Inflammatory macrophage treated with lipopolysaccharide for 4 hours (primary cell): ENCODE data around the gene VARS2.
A peak's percentile ranks its signal among the peaks of the same experiment; 100 is the strongest.

ENCODE experiments used
- DNase-seq: peaks from one replicate; pipeline ENCODE4 v3.0.0-alpha.2; 2020

VARS2 gene

DNA sequence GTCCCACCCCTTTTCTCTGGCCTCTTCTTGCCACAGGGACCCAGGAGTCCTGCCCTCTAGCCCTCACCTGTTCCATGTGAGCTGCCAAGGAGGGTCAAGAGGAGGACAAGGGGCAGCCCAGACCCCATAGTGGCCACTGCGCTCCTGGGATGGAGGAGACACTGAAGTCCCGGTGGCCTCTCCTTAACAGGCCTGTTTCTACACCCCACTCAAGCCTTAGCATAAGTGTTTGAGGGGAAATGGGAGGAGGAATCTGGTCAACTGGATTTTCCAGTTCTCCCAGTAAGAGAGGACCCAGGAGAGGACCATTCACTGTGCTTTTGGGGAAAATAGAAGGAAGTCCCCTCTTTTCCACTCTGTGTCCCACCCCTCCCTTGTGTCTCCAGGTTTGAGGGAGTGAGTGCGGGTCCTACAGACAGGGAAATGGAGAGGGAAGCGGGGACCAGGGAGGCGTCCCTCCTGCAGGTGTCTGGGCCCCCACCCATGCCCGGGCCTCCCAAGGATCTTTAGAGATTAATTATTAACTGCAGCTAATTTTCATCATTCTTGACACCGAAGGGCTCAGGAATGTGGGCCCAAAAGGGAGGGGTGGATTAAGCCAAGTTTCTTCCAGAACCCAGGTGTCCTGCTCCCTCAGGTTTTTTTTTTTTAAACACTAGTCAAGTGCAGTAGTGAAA, 18.1 kb downstream of the VARS2 start, which contains the start of gene SFTA2:
Gene SFTA2, minus strand, starts transcription at position 202 of the 677 bp plus-strand sequence. Its CDS starts 74 bp downstream, at position 128.
- DNase-seq, result no peak

DNA sequence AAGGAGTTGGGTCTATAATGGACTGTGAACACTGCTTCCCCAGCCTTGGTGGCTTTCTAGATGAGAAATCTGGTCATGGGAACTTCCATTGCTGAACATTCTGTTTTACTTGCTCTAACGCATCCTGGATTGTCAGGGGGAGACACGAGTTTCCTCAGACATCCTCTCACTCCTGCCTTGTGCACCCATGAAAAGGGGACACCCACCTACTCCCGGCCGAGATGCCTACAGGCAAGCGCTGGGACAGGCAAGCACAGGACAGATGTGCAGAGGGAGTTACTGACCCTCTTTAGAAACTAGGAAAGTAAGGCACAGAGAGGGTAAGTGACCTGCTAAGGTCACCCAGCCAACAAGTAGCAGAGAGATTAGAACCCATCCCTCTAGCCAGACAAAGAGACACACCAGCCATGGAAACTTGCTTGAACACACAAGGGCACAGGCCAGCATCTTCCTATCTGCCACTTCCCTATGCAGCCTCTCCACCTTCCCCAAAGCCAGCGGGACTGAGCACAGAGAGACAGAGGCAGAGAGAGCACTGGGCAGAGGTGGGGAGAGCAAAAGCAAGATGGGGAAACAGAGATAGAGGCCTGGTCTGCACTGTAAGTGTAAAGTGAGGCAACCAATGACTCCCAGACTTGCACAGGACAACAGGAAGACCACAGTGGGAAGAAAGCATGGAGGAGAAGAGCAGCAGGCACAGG, 18.8 kb downstream of the VARS2 start:
- no peak for DNase-seq

DNA sequence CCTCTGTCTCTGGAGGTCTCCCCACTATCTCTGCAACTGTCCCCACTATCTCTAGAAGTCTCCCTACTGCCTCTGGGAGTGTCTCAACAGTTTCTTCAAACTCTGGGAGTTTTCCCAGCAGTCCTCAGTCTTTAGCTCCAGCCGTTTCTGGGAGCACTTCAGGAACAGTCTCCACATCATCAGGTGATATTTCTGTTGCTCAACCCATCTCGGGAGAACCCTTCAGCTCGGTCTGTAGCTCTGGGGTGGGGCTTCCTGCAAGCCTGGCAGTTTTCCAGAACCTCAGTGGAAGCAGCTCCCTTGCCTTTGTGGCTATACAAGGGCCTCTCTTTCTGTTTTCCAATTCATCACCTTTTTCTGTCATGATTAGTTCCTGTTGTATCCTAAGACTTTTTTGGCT, 21.0 kb downstream of the VARS2 start:
- no peak for DNase-seq

DNA sequence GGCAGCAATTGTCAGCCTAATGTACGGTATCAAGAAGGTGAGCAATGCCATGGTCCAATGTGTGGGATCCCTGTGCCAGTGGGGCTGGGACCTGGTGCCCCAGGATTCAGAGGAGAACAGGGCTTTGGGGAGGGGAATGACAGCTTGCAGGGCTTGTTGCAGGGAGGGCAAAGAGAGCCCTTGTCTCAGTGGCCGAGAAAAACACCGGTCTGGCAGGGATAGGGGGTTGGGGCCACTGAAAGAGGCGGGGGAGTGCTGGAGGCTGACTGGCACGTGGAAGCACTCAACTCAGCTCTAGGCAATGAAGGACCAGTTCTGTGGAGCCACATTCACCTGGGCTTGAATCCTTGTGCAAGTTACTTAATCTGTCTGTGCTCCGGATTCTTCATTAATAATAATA, 23.2 kb downstream of the VARS2 start:
- no peak for DNase-seq

DNA sequence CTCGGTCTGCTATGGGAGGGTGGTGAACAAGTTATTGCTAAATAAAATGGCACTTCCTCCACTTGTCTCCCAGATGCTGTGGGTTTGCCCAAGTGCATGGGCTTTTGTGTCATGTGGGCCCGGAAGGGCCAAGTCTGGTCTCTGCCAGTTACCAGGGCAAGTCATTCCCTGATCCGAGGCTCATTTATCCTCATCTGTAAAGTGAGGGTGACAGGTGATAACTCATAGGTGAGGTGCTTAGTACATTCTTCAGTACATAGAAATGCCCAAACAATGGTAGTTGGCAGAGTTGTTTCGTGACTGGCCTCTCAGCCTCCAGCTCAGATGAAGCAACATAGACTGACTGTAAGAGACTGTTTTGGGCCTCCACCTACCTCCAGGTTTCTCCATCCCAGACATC, 24.7 kb downstream of the VARS2 start:
- DNase-seq, result peak; percentile 3

GRCh38 chr6:30939473-30939872, 25.4 kb downstream of the VARS2 start:
- no peak for DNase-seq

DNA sequence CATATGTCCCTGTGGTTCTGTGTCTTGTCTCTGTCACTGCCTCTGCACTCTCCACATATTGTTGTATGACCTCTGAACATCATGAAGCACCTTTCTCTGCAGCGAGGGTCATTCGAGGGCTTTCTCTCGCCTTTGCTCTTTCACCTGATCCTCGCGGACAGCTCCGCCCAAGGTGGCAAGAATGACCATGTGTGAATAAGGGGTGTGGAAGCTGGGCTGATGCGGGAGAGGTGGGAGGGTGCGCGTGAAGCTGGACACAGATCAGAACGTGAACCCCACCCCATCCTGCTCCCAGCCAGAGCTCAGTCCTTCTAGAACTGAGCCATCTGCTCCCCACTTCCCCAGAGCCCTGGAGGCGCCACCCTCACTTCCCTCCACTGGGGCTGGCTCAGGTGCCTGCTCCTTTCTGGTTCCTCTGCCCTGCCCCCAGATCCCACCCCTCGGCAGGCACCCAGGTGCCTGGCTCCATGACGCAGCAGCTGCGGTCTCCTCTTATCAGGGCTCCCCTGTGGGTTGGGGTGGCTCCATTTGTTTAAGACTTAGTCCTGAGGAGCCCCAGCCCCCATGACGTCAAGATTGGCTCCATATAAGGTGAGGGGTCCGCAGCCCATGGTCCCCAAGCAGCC, 26.4 kb downstream of the VARS2 start, which contains the start of gene MUCL3:
Gene MUCL3, plus strand, starts transcription at position 613 of the 626 bp plus-strand sequence. CDS start 27 bp downstream, outside the sequence.
- DNase-seq, result no peak

DNA sequence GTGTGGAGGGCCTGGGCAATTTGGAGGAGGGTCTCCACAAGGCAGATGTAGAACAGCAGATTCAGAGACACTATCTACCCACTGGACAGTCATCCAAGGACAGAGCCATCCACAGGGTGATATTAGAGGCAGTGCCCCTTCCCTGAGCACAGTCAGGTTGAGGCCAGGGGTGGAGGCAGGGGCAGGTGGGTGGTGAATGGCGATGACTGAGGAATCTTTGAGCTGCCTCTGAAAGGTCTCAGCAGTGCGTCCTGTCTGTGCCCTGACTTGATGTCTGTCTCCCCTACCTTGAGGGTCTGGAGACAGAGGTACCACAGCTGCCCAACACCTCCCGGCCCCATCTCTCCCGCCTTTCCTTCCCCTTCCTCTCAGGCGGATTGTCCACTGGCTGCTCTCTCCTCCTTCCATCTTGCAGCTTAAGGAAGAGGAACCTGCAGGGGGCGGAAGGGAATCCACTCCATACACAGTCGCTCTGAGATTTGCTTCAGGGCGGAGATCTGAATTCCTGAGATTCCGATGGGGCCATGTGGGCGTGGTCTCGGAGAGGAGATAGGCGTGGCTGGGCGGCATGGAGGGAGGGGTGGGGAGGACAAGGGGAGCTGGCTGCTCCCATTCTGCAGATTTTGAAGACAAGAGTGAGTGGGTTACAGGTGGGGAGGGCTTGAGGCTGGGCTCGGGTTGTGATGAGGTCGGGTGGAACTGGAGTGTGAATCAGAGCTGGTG, 28.5 kb downstream of the VARS2 start:
- peak; percentile 45 for DNase-seq

DNA sequence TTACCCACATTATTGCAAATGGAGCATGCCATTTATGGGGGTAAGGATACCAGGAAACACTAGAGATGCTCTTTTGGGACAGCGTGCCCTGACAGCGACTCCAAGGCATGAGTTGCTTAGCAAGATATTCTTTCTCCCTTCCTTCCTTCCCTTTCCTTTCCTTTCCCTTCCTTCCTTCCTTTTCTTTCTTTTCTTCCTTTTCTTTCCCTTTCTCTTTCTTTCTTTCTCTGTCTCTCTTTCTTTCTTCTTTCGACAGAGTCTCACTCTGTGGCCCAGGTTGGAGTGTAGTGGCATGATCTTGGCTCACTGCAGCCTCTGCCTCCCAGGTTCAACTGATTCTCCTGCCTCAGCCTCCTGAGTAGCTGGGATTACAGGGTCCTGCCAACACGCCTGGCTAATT, 30.0 kb downstream of the VARS2 start:
- DNase-seq, result no peak

GRCh38 chr6:30945281-30945680, 31.2 kb downstream of the VARS2 start:
- DNase-seq, result no peak

DNA sequence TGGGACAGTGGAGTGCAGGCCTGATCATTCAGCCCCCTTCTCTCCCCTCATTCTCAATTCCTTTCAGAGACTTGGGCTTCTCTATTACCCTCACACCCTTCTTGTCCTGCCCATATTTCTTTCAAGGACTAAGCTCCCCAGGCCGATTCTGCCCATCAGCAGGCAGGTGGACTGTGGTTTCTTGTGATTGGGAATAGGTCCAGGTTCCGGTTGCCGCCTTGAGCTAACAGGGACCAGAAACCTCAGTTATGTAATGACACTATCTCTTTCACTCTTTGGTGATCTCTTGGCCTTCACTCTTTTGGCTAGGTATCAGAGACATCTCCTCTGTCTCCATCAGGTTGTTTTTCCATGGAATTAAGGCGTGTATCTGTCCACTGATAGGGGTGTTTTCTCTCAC, 33.2 kb downstream of the VARS2 start:
- no peak for DNase-seq

DNA sequence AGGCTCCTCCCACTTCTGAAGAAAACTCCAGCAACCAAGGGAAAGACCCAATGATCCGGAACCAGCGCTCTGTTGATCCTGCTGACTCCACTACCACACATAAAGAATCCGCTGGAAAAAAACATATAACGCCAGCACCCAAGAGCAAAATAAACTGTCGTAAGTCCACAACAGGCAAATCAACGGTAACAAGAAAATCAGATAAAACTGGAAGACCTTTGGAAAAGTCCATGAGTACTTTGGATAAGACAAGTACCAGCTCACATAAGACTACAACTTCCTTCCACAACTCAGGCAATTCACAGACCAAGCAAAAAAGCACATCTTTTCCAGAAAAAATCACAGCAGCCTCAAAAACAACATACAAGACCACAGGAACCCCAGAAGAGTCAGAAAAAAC, 34.8 kb downstream of the VARS2 start:
- no peak for DNase-seq

DNA sequence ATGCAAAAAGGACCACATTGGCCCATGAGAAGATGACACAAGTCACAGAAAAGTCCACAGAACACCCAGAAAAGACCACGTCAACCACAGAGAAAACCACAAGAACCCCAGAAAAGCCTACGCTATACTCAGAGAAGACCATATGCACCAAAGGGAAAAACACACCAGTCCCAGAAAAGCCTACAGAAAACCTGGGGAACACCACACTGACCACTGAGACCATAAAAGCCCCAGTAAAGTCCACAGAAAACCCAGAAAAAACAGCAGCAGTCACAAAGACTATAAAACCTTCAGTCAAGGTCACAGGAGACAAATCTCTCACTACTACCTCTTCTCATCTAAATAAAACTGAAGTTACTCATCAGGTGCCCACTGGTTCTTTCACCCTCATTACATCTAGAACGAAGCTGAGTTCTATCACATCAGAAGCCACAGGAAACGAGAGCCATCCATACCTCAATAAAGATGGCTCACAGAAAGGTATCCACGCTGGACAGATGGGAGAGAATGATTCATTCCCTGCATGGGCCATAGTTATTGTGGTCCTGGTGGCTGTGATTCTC, 38.0 kb downstream of the VARS2 start:
- no peak for DNase-seq

DNA sequence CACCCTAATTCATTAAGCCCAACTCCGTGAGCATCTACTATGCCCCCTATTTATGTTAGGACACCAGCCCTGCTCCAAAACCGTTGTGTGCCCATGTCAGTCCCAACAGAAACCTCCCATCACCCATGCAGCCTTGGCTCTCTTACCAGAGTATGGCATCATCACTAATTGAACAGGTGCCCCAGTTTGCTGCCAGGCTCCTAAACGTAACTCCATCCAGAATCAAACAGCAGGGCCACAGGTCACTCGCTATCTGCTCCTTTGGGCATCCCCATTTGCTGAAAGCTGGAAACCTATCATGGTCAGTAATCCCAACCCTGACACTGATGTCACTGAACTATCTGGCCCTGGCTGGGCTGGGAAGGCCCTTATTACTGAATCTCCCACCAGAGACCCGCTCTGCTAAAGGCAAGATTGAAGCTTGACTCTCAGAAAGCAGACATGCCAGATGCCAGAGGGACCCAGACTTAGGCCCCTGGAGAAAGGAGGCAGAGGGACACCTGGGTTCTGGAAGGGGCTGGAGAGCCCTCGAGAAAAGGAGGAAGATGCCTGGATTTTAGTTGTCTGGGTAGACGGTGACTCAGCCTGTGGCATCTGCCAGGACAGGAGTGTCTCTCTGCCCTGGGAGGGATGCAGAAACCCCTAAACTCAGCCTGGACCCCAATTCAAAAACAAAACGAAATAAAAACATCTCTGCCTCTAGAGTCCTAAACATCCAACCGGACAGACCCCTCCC, 40.8 kb downstream of the VARS2 start:
- no peak for DNase-seq

DNA sequence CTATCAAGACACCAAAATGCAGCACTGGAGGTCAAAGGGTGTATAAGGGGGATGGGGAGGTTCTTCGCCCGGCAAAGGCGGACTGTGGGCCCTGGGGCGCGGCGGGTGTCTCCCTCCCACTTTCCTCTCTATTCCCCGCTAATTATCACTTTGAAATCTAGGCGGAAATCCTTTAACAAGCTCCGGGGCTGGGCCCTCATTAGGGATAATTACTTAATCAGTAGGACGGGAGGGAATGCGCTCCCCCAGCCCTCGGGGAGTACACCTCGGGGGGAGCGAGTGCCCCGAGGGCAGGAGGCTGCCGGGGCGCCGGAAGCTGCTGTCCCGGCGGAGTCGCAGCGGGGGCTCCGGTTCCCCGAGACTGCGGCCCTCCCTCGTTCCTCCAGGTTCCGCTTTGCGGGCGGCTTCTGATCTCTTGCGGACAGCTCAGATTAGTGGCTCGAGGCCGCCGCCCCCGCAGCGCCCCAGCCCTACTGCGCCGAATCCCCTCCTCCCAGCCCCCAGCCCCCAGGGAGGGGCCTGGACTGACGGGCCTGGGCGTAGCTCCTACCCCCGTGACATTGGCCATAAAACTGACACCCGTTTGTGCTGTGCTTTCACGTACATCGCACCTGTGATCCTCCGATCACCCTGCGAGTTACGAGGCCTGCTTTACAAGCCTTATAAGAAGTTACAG, 41.5 kb downstream of the VARS2 start:
- peak; percentile 53 for DNase-seq

- no peak for DNase-seq
Measured at GRCh38 chr6:30957716-30958115, 43.7 kb downstream of the VARS2 start.

- peak; percentile 45 for DNase-seq
Measured at GRCh38 chr6:30960907-30961673, 47.1 kb downstream of the VARS2 start.

- DNase-seq, result no peak
Measured at GRCh38 chr6:30962716-30963115, 48.7 kb downstream of the VARS2 start.

GRCh38 chr6:30963641-30964040, 49.6 kb downstream of the VARS2 start:
- no peak for DNase-seq

GRCh38 chr6:30964075-30964474, 50.0 kb downstream of the VARS2 start:
- no peak for DNase-seq

DNA sequence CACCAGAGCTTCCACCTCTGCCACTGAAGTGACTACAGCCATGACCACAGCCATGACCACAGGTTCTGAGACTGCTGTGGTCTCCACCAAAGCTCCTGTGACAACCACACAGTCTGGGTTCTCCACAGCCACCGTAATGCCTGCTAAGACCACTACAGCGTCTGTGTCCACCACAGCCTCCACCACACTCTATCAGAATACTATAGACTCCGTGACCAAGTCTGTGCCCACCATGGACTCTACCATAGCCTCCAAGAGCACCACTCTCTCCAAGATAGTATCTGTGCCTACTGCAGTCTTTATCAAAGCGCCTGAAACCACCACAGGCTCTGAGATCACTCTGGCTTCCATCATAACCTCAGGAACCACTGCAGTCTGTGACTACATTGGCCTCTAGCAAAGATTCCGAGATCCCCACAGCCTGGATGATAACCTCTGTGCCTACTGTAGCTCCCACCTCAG, 51.1 kb downstream of the VARS2 start:
- no peak for DNase-seq
